H4 (cell line): ENCODE data around the gene BEND7. TPM values are rescaled to one million over a fixed set of nuclear protein-coding genes. Genes with fewer than 3 reads are reported as not detected.

Experiments used
- total RNA-seq: library from RNA; depleted of rRNA; stranded (reverse); fragments of >200 nt; shearing (Covaris generic); gene quantifications from 2 replicates; pipeline ENCODE4 v1.2.3, GENCODE V29; 2014; rRNA removed

Gene BEND7
- total RNA-seq, 1 experiment from 2014 or later: 3.8 TPM

Other genes starting within 250 kb of the BEND7 start
- gene PHYH, start 228.9 kb downstream of the BEND7 start, total RNA-seq: 7.0 and 19.6 TPM in 2 replicates
- 39.2 and 50.1 TPM in 2 replicates for gene SEPHS1, start 180.7 kb downstream of the BEND7 start, total RNA-seq
- 15.1 and 18.1 TPM in 2 replicates for gene PRPF18, start 58.0 kb upstream of the BEND7 start, total RNA-seq